Uterus (tissue), 4 donors: Measurements from ENCODE around the gene TMC6. TPM values are rescaled to one million over a fixed set of nuclear protein-coding genes. Genes with fewer than 3 reads are reported as not detected.
"Not testable (repeated sequence)": the region's sequence is repeated elsewhere in the genome, so short reads cannot be mapped to it uniquely, and the experiment has no call there.

Experiments
- DNase-seq, 2 donors: peaks; one replicate each; pipeline ENCODE4 v3.0.0-alpha.2; 2019 to 2020
- H3K27ac ChIP-seq, 2 donors: fragments of 200-600 bp; sonication (generic); 1 replicate in 1 of 2; 2 replicates in 1 of 2; pipeline ENCODE4 v1.5.1; 2016 to 2018
- H3K27me3 ChIP-seq, 2 donors: fragments of 200-600 bp; sonication (generic); one replicate each; pipeline ENCODE4 v1.5.1; 2018 to 2019; ENCODE audit warnings: control low read depth in 1 of 2
- H3K36me3 ChIP-seq, 2 donors: fragments of 200-600 bp; sonication (generic); one replicate each; pipeline ENCODE4 v1.5.1; 2019; ENCODE audit warnings: control low read depth in 1 of 2
- H3K4me1 ChIP-seq, 2 donors: fragments of 200-600 bp; sonication (generic); one replicate each; pipeline ENCODE4 v1.5.1; 2018 to 2019; ENCODE audit warnings: control low read depth in 1 of 2
- H3K4me3 ChIP-seq, 2 donors: fragments of 200-600 bp; sonication (generic); 1 replicate in 1 of 2; 2 replicates in 1 of 2; pipeline ENCODE4 v1.5.1; 2018 to 2019; ENCODE audit warnings: mild to moderate bottlenecking in 1 of 2
- H3K9me3 ChIP-seq, 2 donors: fragments of 200-600 bp; sonication (generic); one replicate each; pipeline ENCODE4 v1.5.1; 2019; ENCODE audit warnings: control low read depth in 1 of 2
- POLR2A ChIP-seq, 2 donors: fragments of 450-650 bp; IDR thresholded peaks; one replicate each; pipeline ENCODE4 v1.6.1; 2016; ENCODE audit warnings: antibody characterized with exemption in 2 of 2, mild to moderate bottlenecking in 1 of 2, moderate library complexity in 1 of 2
- intact Hi-C: fragments of 100-400 bp; cut with DNase I; formaldehyde crosslinking; loops from one replicate; pipeline ENCODE4 v1.15.1; 2023; ENCODE audit warnings: low total_unique reads
- total RNA-seq, 4 donors: library from RNA; depleted of rRNA in 3 of 4; stranded (reverse); fragments of >200 nt in 3 of 4; gene quantifications; one replicate each; pipeline versions ENCODE4 v1.1.0 to v1.2.4, GENCODE V29; 2014 to 2023
- TF ChIP-seq, protein P1 (sequence below), 4 experiments: fragments of 200-600 bp in 2 of 4; fragments of 450-650 bp in 2 of 4; sonication (generic) in 2 of 4; IDR thresholded peaks; one replicate each; pipeline ENCODE4 v1.5.1; 2016 to 2019; ENCODE audit warnings: antibody characterized with exemption in 4 of 4, mild to moderate bottlenecking in 2 of 4, moderate library complexity in 1 of 4
- donor health status: DM: yes; HTN: yes; CAD: no.

Gene TMC6
- total RNA-seq, 4 donors from 2014 or later = 8.2 to 56.1 (median 16.1) TPM

DNA sequence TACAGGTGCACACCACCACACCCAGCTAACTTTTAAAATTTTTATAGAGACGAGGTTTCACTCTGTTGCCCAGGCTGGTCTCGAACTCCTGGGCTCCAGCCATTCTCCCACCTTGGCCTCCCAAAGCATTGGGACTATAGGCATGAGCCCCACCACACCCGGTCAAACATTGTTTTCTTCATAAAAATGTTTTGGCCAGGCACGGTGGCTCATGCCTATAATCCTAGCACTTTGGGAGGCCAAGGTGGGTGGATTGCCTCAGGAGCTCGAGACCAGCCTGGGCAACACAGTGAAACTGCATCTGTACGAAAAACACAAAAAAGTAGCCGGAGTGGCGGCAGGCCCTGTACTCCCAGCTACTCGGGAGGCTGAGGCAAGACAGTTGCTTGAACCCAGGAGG lies 12.1 kb downstream of the TMC6 start:
- Histone ChIP-seq H3K9me3 (no peaks in the 10 kb centered on the region), H3K27ac (no peak overlapping the region), H3K4me3 (no peak overlapping the region), H3K36me3 (no peaks in the 10 kb centered on the region), H3K27me3 (no peaks in the 10 kb centered on the region), H3K4me1 (no peaks in the 10 kb centered on the region)
- no peak for DNase-seq
- TF ChIP-seq POLR2A (IDR thresholded peaks at IDR 0.05) = no peak
- TF ChIP-seq, protein P1, sequence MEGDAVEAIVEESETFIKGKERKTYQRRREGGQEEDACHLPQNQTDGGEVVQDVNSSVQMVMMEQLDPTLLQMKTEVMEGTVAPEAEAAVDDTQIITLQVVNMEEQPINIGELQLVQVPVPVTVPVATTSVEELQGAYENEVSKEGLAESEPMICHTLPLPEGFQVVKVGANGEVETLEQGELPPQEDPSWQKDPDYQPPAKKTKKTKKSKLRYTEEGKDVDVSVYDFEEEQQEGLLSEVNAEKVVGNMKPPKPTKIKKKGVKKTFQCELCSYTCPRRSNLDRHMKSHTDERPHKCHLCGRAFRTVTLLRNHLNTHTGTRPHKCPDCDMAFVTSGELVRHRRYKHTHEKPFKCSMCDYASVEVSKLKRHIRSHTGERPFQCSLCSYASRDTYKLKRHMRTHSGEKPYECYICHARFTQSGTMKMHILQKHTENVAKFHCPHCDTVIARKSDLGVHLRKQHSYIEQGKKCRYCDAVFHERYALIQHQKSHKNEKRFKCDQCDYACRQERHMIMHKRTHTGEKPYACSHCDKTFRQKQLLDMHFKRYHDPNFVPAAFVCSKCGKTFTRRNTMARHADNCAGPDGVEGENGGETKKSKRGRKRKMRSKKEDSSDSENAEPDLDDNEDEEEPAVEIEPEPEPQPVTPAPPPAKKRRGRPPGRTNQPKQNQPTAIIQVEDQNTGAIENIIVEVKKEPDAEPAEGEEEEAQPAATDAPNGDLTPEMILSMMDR (IDR thresholded peaks at IDR 0.05) = no peak
- intact Hi-C loops = no loop called here

DNA sequence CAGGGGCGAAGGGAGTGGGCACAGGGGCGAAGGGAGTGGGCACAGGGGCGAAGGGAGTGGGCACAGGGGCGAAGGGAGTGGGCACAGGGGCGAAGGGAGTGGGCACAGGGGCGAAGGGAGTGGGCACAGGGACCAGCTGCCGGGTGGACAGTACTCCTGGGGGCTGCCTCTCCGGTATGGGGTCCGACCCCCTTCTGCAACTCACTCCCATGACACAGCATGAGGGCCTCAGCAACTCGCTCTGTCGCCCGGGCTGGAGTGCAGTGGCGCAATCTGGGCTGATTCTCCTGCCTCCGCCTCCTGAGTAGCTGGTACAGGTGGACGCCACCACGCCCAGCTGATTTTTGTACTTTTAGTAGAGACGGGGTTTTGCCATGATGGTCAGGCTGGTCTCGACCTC lies 12.8 kb downstream of the TMC6 start:
- H3K27me3 ChIP-seq, DNase-seq, H3K9me3 ChIP-seq, H3K4me1 ChIP-seq, H3K27ac ChIP-seq, H3K4me3 ChIP-seq, H3K36me3 ChIP-seq, intact Hi-C loops: not testable (repeated sequence)

DNA sequence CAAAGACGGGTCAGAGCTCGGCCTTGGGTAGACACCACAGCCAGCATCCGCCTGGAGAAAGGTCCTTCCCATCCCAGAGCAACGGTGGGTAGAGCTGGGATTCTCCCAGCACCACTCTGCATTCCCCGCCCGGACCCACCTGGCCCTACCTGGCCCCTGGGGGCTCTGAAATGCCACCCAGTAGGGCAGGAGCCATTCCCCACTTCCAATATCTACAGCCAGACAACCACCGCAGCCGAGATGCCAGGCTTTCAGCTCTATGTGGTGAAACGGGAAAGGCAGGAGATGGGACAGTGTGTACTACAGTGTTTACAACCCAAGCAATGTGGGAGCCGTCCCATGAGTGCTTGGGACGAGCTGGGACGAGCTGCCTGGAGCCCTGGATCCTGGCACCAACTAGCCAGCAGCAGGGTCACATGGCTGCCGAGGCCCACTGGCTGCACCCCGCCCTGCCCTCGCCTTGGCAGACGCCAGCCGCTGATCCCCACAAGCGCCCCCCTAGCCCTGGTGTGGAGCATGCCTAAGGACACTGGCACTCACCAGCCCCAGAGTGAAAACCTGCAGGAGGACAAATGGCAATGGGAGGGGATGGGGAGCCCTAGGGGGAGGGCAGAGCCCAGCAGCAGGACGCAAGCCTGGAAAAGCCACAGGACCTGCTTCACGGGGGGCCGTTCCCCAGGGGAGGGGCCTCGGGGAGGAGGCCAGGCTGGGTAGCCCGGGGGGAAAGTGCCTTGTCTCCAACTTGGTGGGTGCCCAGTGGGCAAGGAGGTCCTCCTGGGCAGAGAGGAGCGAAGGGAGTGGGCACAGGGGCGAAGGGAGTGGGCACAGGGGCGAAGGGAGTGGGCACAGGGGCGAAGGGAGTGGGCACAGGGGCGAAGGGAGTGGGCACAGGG lies 13.5 kb downstream of the TMC6 start:
- DNase-seq = no peak
- TF ChIP-seq, protein P1 (IDR thresholded peaks at IDR 0.05) = no peak
- no peak for TF ChIP-seq POLR2A (IDR thresholded peaks at IDR 0.05)
- no peak overlapping the region for H3K4me3 ChIP-seq
- no peaks in the 10 kb centered on the region for H3K27me3 ChIP-seq
- intact Hi-C loops = loop anchor here (5.0 kb wide), 1 partner anchor 62 kb away; no protein-coding TSS in a partner anchor
- H3K27ac ChIP-seq = no peak overlapping the region
- H3K4me1 ChIP-seq = no peaks in the 10 kb centered on the region
- H3K9me3 ChIP-seq = no peaks in the 10 kb centered on the region
- no peaks in the 10 kb centered on the region for H3K36me3 ChIP-seq

DNA sequence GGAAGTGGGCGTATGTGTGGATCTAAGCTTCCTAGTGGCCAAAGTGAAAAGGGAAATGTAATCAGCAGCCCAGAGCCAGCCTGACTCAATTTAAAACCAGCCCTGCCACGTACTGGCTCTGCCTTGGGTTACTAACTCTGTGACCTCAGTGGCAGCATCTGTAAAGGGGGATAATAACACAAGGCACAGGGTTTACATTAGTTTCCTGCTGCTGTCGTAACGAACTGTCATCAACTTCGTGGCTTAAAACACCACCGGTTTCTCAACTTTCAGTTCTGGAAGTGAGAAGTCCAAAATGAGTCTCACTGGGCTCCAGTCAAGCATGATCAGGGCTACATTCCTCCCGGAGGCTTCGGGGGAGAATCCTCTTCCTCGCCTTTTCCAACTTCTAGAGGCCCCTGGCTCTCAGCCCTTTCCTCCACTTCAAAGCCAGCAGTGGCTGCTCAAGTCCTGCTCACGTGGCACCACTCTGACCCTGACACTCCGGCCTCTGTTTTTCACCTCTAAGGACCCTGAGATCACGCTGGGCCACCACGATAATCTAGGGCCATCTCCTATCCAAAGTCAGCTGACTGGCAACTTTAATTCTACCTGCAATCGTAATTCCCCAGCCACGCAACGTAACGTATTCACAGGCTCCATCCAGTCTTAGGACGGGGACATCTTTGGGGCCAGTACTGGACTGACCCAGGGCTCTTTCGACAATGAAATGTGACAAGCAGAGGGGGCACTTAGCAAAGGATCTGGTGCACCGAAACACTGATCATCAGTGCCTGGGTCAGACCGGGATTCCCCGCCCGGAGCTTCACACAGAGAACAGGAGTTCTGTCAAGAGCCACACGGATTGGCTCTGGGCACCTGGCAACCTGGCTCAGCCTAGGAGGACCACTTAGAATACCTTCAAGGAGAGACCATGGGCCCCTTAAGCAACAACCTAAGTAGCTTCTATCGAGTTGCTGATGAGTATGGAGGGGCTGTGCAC lies 14.5 kb downstream of the TMC6 start:
- Histone ChIP-seq H3K36me3 (no peaks in the 10 kb centered on the region), H3K27ac (no peak overlapping the region), H3K27me3 (no peaks in the 10 kb centered on the region), H3K4me3 (no peak overlapping the region), H3K4me1 (no peaks in the 10 kb centered on the region), H3K9me3 (no peaks in the 10 kb centered on the region)
- TF ChIP-seq, protein P1 (IDR thresholded peaks at IDR 0.05) = no peak
- TF ChIP-seq POLR2A (IDR thresholded peaks at IDR 0.05) = no peak
- no peak for DNase-seq
- intact Hi-C loops = loop anchor here (5.0 kb wide), 1 partner anchor 63 kb away; no protein-coding TSS in a partner anchor

DNA sequence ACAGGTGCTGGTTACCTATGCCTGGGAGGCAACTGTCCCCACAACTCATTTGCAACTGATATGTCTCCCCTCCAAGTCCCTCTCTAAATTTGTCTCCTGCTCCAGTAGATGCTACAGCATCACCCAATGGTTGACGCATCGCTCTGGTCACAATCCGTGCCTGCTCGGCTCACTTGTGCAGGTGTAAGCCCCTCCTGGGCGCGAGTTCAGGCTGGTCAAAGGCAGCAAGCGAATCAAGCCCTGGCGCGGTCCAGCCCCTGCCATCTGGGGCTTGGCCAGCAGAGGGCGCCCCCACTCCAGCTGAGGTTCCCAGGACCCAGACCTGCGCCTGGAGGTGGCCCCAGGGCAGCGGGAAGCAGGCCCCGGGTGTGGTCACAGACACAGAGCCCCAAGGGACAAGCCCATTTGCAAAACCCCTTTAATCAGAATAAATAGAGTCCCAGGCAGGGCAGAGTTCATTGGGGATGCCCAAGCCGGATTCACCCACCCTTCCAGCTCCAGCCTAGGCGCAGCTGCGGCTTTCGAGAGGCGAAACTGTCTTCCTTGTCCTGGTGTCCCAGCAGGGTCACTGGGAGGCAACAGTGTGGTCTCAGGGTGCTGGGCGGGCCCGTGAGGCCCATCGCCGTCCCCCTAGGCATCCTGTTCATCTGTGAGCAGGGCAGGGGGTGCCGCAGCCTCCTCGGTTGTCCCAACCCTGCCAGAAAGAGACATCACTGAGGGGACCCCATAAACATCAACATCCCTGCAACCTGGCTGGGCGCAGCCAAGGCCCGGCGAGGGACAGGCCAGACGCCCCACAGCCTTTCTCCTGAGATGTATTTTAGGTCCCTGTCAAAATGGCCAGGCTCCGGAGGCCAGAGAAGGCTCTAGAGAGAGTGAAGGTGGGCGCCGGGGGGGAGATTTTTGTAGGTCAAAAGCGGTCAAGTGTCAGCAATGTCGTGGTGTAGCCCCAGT lies 15.8 kb downstream of the TMC6 start:
- H3K27ac ChIP-seq = no peak overlapping the region
- no peaks in the 10 kb centered on the region for H3K4me1 ChIP-seq
- H3K4me3 ChIP-seq = no peak overlapping the region
- H3K36me3 ChIP-seq = no peaks in the 10 kb centered on the region
- peak in 1 of 2 donors; percentile 18 for TF ChIP-seq POLR2A (IDR thresholded peaks at IDR 0.05)
- TF ChIP-seq, protein P1 (IDR thresholded peaks at IDR 0.05) = peak; percentile 97 to 99 (median 98)
- no peaks in the 10 kb centered on the region for H3K9me3 ChIP-seq
- no peaks in the 10 kb centered on the region for H3K27me3 ChIP-seq
- intact Hi-C loops = loop anchor here (5.0 kb wide), 1 partner anchor 65 kb away; no protein-coding TSS in a partner anchor
- DNase-seq = peak; percentile 58 to 76
